ENCODE measurements around the gene PCBP3. TPM values are rescaled to one million over a fixed set of nuclear protein-coding genes. Genes with fewer than 3 reads are reported as not detected.
"Not testable (repeated sequence)": the region's sequence is repeated elsewhere in the genome, so short reads cannot be mapped to it uniquely, and the experiment has no call there.

Gene PCBP3
- total and polyA plus RNA-seq, 5 experiments from 2014 or later = 0.47 to 2.3 (median 0.95) TPM; not detected in 1

GRCh38 chr21:45808663-45809062 lies 165.1 kb downstream of the PCBP3 start:
- H3K9me3 Mint-ChIP-seq, ATAC-seq, H3K4me1 Mint-ChIP-seq, H3K27ac Mint-ChIP-seq, POLR2A ChIA-PET, H3K27me3 Mint-ChIP-seq, DNase-seq, H3K36me3 Mint-ChIP-seq, H3K4me3 Mint-ChIP-seq: not testable (repeated sequence)

GRCh38 chr21:45809421-45809820 lies 165.9 kb downstream of the PCBP3 start:
- Mint-ChIP-seq H3K27me3 (peaks cover 0 to 4% (median 0%) of the 10 kb centered on the region in 5 donors), H3K4me1 (no peaks in the 10 kb centered on the region), H3K4me3 (no peak overlapping the region), H3K9me3 (peaks cover 0 to 4% (median 0%) of the 10 kb centered on the region in 9 donors), H3K36me3 (no peaks in the 10 kb centered on the region), H3K27ac (no peak overlapping the region)
- DNase-seq (no peak), ATAC-seq (no peak)
- POLR2A ChIA-PET = no interaction called here

- Mint-ChIP-seq H3K27me3 (peaks cover 0 to 4% (median 0%) of the 10 kb centered on the region in 5 donors), H3K4me3 (no peak overlapping the region), H3K36me3 (no peaks in the 10 kb centered on the region), H3K9me3 (peaks cover 0 to 4% (median 0%) of the 10 kb centered on the region in 9 donors), H3K4me1 (no peaks in the 10 kb centered on the region), H3K27ac (no peak overlapping the region)
- no peak for ATAC-seq
- DNase-seq = no peak
- POLR2A ChIA-PET = no interaction called here
Observed at GRCh38 chr21:45811136-45811535, 167.6 kb downstream of the PCBP3 start.

DNA sequence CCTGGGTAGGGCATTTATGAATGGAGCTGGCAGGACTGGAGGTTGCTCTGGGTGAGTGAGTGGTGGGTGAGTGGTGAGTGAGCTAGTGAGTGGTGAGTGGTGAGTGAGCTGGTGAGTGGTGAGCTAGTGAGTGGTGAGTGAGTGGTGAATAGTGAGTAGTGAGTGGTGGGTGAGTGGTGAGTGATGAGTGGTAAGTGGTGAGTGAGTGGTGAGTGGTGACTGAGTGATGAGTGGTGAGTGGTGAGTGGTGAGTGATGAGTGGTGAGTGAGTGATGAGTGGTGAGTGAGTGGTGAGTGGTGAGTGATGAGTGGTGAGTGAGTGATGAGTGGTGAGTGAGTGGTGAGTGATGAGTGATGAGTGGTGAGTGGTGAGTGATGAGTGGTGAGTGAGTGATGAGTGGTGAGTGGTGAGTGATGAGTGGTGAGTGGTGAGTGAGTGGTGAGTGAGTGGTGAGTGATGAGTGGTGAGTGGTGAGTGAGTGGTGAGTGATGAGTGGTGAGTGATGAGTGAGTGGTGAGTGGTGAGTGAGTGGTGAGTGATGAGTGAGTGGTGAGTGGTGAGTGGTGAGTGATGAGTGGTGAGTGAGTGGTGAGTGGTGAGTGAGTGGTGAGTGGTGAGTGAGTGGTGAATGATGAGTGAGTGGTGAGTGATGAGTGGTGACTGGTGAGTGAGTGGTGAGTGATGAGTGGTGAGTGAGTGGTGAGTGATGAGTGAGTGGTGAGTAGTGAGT lies 170.8 kb downstream of the PCBP3 start:
- H3K36me3 Mint-ChIP-seq, H3K9me3 Mint-ChIP-seq, ATAC-seq, H3K27me3 Mint-ChIP-seq, POLR2A ChIA-PET, DNase-seq, H3K27ac Mint-ChIP-seq, H3K4me3 Mint-ChIP-seq: not testable (repeated sequence)
- peaks cover 2 to 11% (median 10%) of the 10 kb centered on the region in 4 donors for H3K4me1 Mint-ChIP-seq

- H3K27me3 Mint-ChIP-seq, ATAC-seq, POLR2A ChIA-PET, H3K4me3 Mint-ChIP-seq, H3K27ac Mint-ChIP-seq, H3K36me3 Mint-ChIP-seq, H3K9me3 Mint-ChIP-seq, DNase-seq: not testable (repeated sequence)
- H3K4me1 Mint-ChIP-seq = peaks cover 6 to 15% (median 13%) of the 10 kb centered on the region in 4 donors
Observed at GRCh38 chr21:45815781-45816180, 172.3 kb downstream of the PCBP3 start.

DNA sequence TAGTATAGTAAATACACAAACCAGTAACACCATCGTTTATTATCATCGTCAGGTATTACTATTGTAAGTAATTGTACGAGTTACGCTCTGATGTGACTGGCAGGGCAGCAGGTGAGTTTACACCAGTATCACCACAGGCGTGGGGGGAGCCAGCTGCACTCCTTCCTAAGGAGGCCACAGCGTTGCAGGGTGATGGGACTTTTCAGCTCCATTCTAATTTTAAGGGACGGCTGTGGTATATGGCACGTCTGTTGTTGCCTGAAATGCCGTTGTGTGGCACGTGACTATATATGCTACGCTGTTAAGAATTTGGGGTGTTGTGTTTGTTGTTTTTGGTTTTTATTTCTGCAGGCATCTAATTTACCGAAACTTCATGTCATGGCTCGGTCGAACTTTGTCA lies 173.3 kb downstream of the PCBP3 start:
- Mint-ChIP-seq H3K27me3 (peaks cover 0 to 8% (median 4%) of the 10 kb centered on the region in 5 donors), H3K9me3 (no peaks in the 10 kb centered on the region), H3K27ac (peak overlapping the region in 1 of 10 donors; percentile 68), H3K4me1 (peaks cover 6 to 18% (median 13%) of the 10 kb centered on the region in 4 donors), H3K36me3 (no peaks in the 10 kb centered on the region), H3K4me3 (no peak overlapping the region)
- ATAC-seq = no peak
- DNase-seq = no peak
- POLR2A ChIA-PET = no interaction called here

GRCh38 chr21:45817345-45817744 lies 173.8 kb downstream of the PCBP3 start:
- H3K9me3 Mint-ChIP-seq = no peaks in the 10 kb centered on the region
- H3K4me1 Mint-ChIP-seq = peaks cover 6 to 18% (median 13%) of the 10 kb centered on the region in 4 donors
- no peaks in the 10 kb centered on the region for H3K36me3 Mint-ChIP-seq
- no peak overlapping the region for H3K4me3 Mint-ChIP-seq
- ATAC-seq (no peak), DNase-seq (no peak)
- POLR2A ChIA-PET = no interaction called here
- peaks cover 0 to 14% (median 4%) of the 10 kb centered on the region in 5 donors for H3K27me3 Mint-ChIP-seq
- peak overlapping the region in 2 of 10 donors; percentile 25 to 66 for H3K27ac Mint-ChIP-seq

DNA sequence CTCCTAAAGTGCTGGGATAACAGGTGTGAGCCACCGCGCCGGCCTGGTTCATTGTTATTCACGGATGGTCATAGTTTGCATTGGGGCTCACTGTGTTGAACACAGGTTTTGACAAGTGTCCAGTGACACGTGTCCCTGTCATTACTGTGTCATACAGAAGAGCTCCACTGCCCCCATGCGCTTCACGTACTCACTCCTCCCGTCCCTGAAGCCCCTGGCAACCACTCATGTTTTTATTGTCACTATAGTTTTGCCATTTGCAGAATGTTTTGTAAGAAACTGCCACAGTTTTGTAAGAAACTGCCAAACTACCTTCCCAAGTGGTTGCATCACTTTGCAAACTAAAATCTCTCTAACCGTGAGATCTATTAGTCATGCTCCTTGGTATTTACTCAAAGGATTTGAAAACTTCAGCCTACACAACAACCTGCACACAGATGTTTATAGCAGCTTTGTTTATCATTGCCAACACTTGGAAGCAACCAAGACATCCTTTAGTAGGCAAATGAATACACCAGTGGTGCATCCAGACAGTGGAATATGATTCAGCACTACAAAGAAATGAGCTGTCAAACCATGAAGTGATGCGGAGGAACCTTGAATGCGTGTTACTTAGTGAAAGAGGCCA lies 174.9 kb downstream of the PCBP3 start:
- ATAC-seq = peak; percentile 8 to 31
- H3K9me3 Mint-ChIP-seq = no peaks in the 10 kb centered on the region
- POLR2A ChIA-PET = no interaction called here
- no peaks in the 10 kb centered on the region for H3K36me3 Mint-ChIP-seq
- no peak for DNase-seq
- peaks cover 0 to 17% (median 0%) of the 10 kb centered on the region in 5 donors for H3K27me3 Mint-ChIP-seq
- H3K4me3 Mint-ChIP-seq = peak overlapping the region in 1 of 10 donors; percentile 2
- peaks cover 6 to 18% (median 13%) of the 10 kb centered on the region in 4 donors for H3K4me1 Mint-ChIP-seq
- peak overlapping the region in 5 of 10 donors; percentile 29 to 68 (median 51) for H3K27ac Mint-ChIP-seq

GRCh38 chr21:45818904-45819285 lies 175.4 kb downstream of the PCBP3 start:
- Mint-ChIP-seq H3K27ac (peak overlapping the region in 6 of 10 donors; percentile 29 to 68 (median 41)), H3K4me3 (peak overlapping the region in 1 of 10 donors; percentile 2), H3K4me1 (peaks cover 6 to 18% (median 13%) of the 10 kb centered on the region in 4 donors), H3K27me3 (peaks cover 0 to 17% (median 0%) of the 10 kb centered on the region in 5 donors), H3K9me3 (no peaks in the 10 kb centered on the region), H3K36me3 (no peaks in the 10 kb centered on the region)
- ATAC-seq (peak; percentile 64 to 79), DNase-seq (peak in 4 of 10 donors; percentile 17 to 38 (median 26))
- POLR2A ChIA-PET = no interaction called here

DNA sequence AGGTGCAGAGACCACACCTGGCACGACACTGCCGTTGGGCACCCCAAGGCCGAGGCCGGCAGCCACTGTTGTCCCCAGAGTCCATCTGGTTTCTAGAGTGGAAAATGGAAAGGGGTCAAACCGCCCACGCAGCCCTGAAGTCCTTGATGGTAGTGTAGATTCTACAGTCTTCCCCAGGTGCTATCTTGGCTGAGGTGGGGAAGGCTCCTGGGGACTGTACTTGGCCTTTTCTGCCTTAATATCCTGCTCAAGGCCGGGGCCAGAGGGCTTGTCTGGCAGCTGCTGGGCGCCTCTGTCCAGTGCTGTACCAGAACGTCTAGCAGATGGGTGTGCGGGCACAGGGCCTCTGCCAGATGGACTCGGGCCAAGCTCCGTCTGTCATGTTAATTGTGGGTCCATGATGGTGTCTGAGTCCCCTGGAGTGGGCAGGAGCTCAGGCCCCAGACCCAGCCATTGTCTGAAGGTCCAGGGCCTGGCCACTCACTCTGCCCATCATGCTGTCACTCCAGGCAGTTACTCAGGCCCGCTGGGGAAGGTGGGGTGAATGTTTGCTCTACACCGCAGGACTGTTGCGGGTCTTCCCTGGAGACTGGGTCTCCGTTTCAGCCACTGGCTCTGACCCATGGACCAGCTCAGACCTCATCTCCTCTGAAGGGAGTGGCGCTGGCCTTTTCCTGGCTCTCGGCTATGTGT lies 176.1 kb downstream of the PCBP3 start:
- no peaks in the 10 kb centered on the region for H3K9me3 Mint-ChIP-seq
- ATAC-seq = no peak
- peaks cover 0 to 24% (median 3%) of the 10 kb centered on the region in 5 donors for H3K27me3 Mint-ChIP-seq
- POLR2A ChIA-PET = no interaction called here
- H3K36me3 Mint-ChIP-seq = no peaks in the 10 kb centered on the region
- H3K27ac Mint-ChIP-seq = peak overlapping the region in 1 of 10 donors; percentile 29
- no peak overlapping the region for H3K4me3 Mint-ChIP-seq
- peaks cover 6 to 18% (median 13%) of the 10 kb centered on the region in 4 donors for H3K4me1 Mint-ChIP-seq
- DNase-seq = no peak

DNA sequence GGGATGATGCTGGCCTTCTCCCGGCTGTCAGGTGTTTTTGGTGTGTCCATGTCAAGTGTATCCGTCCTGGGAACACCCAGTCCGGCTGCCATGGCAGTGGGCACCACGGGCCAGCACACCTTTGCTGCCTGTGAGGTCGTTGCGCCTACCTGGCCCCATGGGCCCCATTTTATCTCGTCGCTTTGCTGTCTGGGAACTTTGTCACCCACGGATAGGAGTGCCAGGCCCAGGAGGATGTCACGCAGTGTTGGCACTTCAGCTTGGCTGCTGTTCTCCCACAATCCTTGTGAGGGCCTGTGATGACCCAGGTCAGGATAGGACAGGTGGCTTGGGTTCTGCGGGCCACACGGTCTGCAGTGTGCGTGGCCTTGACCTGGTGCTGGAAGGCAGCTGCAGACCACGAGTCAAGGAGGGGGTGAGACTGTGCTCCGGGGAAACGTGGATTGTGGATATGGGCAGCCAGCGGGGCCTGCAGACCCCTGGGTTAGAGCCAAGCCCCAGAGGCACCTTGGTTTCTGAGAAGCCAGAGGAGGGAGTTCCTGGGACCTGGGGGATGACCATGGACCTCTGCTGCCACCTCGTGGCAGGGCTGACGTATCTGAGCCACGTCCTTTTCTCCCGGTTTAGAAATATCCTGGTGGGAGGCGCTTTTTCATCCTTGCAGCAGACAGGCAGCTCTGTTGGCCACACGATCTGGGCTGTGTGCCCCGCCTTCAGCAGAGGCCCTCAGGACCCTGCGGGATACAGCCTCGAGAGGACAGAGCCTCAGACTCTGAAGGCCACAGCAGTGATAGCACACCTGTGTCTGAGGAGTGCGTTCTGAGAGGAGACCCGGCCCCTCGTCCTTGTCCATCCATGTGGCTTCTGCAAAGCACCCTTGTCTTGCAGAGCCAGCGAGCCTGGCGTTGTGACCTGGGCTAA lies 176.9 kb downstream of the PCBP3 start:
- peaks cover 6 to 21% (median 13%) of the 10 kb centered on the region in 4 donors for H3K4me1 Mint-ChIP-seq
- H3K9me3 Mint-ChIP-seq = no peaks in the 10 kb centered on the region
- POLR2A ChIA-PET = no interaction called here
- H3K4me3 Mint-ChIP-seq = no peak overlapping the region
- H3K27me3 Mint-ChIP-seq = peaks cover 0 to 24% (median 3%) of the 10 kb centered on the region in 5 donors
- DNase-seq (peak; percentile 67 to 89 (median 76)), ATAC-seq (peak; percentile 84 to 90)
- no peaks in the 10 kb centered on the region for H3K36me3 Mint-ChIP-seq
- H3K27ac Mint-ChIP-seq = peak overlapping the region in 5 of 10 donors; percentile 15 to 71 (median 65)

DNA sequence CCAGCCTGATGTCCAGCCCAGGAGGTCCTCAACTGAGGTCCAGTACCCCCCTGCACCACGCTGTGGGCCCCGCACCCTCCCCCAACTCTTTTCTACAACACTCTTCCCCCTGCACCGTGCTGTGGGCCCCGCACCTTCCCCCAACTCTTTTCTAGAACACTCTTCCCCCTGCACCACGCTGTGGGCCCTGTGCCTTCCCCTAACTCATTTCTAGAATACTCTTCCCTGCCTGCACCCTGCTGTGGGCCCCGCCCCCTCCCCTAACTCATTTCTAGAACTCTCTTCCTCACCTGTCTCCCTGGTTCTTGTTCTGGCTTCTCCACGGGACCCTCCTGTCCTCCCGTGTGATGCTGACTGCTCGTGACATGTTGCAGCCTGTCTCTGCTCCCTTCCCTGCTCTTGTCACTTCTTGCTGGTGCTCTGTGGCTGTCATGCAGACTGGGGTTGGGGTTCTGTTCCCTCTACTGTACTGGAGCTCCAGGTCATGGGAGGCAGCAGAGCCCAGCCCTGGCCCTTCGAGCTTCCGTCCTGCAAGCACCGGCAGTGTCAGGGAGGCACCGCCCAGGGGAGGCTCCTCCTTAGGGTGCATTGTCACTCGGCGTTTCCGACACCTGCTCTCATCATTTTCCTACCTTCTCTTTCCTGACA lies 177.9 kb downstream of the PCBP3 start:
- peaks cover 0 to 24% (median 3%) of the 10 kb centered on the region in 5 donors for H3K27me3 Mint-ChIP-seq
- no peak for DNase-seq

More for the DNA sequence above, 177.9 kb downstream of the PCBP3 start:
- Mint-ChIP-seq H3K4me3 (no peak overlapping the region), H3K9me3 (no peaks in the 10 kb centered on the region), H3K36me3 (no peaks in the 10 kb centered on the region), H3K4me1 (peaks cover 6 to 21% (median 13%) of the 10 kb centered on the region in 4 donors), H3K27ac (peak overlapping the region in 5 of 10 donors; percentile 14 to 83 (median 45))
- no peak for ATAC-seq
- POLR2A ChIA-PET = no interaction called here

Measured in naive thymus-derived CD8-positive, alpha-beta T cell (primary cell).